ENCODE data around the gene GNAO1.

- TF ChIP-seq POLR2A (IDR thresholded peaks at IDR 0.05): no peak
- no peak for TF ChIP-seq CTCF (IDR thresholded peaks at IDR 0.05)
These were observed 209.2 kb downstream of the GNAO1 start for GRCh38 chr16:56400458-56400857.
